Stimulated activated CD8-positive, alpha-beta memory T cell treated with anti-CD3 and anti-CD28 coated beads, Interleukin-12 subunit alpha, Interleukin-12 subunit beta, amount 100 ng/mL, for 1 hour (primary cell): Measurements from ENCODE around the gene SLC7A8.
"Not testable (repeated sequence)": the region's sequence is repeated elsewhere in the genome, so short reads cannot be mapped to it uniquely, and the experiment has no call there.

Source experiments
- DNase-seq: peaks from one replicate; pipeline ENCODE4 v3.0.0-alpha.2; 2020; ENCODE audit warnings: low read depth

The SLC7A8 gene

DNA sequence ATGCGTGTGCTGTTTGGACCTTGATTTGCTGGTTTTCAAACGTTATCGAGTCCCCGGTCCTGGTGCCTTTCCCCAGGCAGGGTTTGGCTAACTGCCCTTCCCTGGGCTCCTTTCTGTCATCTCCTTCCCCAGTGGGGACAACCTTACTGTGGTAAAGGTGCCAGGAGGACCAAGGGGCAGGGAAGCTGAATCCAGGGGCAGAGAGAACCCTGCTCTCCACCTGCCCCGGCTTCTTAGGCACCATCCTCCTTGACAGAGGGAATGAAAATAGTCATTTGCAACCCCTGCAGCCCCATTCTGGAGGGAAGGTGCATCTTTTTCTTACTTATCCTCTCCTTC, 69.4 kb downstream of the SLC7A8 start:
- DNase-seq: no peak

DNA sequence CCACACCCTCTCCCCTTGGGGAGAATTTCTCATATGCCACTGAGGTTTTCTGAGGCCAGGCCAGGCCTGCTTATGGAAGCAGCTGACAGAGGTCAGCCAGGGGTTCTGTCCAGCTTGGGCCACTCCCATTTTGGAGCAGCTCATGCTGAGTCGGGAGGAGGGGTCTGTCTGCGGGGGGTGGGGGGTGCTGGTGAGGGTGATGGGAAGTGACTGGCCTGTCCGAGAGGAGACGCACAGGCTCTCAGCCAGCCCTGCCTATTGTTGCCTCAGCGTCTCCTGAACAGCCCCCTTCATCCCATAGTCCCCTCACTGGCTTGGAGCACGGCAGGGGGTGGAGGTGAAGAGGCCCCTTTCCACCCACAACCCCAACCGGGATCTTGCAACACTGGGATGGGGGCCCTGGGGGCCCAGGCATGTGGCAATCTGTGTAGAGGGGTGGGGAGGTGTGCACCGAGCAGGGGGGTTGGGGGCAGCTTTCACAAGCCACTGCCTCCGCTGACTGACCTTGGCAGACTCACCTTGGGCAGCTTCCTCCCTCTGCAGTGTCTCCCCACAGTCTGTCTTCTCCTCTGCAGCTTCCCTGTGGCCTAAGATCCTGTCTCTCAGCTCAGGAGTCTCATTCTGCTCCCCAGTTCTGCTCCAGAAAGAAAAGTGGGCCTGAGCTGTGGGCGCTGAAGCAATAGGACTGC, 69.9 kb downstream of the SLC7A8 start:
- no peak for DNase-seq

GRCh38 chr14:23112359-23113178, 70.9 kb downstream of the SLC7A8 start:
- DNase-seq: no peak

- no peak for DNase-seq
Observed at GRCh38 chr14:23110579-23111365, 72.7 kb downstream of the SLC7A8 start.

- no peak for DNase-seq
Observed at GRCh38 chr14:23109769-23110168, 73.7 kb downstream of the SLC7A8 start.

DNA sequence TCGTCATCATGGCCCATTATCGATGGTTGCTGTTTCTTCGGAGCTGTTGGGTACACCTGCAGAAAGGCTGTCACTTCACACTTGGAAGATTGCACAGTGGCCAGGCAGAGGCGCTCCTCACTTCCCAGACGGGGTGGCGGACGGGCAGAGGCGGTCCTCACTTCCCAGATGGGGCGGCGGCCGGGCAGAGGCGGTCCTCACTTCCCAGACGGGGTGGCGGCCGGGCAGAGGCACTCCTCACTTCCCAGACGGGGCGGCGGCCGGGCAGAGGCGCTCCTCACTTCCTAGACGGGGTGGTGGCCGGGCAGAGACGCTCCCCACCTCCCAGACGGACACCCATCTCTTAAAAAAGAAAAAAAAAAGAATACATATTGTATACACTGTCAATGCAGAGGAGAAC, 75.3 kb downstream of the SLC7A8 start:
- DNase-seq: not testable (repeated sequence)

DNA sequence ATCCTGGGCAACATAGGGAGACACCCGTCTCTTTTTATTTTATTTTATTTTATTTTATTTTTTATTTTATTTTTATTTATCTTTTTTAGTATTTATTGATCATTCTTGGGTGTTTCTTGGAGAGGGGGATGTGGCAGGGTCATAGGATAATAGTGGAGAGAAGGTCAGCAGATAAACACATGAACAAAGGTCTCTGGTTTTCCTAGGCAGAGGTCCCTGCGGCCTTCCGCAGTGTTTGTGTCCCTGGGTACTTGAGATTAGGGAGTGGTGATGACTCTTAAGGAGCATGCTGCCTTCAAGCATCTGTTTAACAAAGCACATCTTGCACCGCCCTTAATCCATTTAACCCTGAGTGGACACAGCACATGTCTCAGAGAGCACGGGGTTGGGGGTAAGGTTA, 75.8 kb downstream of the SLC7A8 start:
- not testable (repeated sequence) for DNase-seq

DNA sequence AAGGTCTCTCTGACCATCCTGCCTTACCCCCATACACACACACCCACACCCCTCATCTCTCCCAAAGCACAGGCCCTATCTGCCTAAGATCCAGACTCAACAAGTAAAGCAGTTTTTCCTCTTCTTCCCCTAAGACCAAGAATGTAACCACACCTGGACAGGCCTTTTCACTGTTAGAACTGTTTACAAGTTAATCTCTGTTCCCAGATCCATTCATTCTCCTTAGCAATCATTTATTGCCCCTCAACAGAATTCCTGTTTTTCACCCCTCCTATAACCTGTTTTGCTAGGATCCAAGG, 76.8 kb downstream of the SLC7A8 start:
- no peak for DNase-seq

DNA sequence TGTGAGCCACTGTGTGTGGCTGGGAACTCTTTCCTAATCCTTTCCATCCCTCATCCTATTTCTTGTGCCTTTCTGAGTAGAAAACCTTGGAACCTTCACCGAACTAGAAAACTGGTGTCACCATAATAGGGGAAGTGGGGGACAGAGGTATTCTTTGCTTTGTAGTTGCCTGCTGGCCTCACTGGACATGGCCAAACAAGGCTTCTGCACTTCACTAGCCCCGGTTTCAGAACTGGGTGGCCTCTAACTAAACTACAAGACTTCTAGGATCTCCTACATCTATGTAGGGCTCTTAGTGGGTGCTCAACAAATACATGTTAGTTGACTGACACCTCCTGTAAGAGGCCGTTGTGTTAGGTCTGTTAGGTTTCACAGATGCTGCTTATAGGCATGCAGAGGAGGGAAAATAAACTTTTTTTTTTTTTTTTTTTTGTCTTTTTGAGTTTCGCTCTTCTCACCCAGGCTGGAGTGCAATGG, 78.1 kb downstream of the SLC7A8 start:
- DNase-seq: no peak

- DNase-seq: no peak
Observed at GRCh38 chr14:23104591-23105347, 78.7 kb downstream of the SLC7A8 start, which contains the start of gene CIROP. Gene CIROP (minus strand): TSS chr14:23104989. CDS start chr14:23104920, 69 bp downstream.

DNA sequence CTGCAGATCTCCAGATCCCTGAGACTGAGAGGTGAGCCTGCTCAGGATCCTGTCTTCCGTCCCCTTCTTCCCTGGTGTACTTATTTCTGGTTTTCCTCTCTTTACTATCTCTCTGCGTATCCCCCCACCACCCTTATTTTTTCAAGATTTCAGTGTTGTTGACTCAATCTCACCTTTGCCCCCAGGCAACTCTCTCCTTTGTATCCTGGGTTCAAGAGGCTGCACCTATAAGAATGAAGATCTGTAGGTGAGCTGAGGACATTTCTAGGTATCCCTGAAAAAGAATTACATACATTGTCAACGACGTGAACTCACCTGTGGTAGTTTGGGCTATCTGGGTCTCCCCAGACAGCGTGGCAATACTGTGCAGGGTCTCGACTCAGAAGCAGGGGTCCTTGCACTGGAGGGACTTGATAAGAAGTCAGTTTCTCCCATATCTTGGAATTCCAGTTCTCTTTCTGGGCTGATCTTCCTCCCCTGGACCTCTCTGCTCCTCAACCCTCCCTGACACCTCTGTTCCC, 79.3 kb downstream of the SLC7A8 start:
- DNase-seq: no peak

DNA sequence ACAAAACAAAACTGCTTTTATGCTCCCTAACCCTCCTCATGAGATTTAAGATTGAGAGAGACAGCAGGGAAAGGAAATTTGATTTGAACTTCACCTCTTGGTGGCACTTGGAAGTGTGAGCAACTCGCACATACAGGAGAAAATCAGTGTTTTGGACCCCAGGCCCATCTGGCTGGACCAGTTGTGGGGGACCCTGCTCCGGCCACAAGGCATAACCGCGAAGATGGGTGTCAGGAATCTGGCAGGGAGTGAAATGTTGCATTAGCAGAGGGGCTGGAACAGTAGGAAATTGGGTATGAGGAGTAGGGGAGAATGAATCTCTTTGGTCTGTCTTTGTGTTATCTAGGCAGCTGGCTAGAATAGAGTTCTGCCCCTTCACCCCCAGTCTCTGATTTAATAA, 79.9 kb downstream of the SLC7A8 start:
- DNase-seq: no peak

- no peak for DNase-seq
Observed at GRCh38 chr14:23102801-23103200, 80.7 kb downstream of the SLC7A8 start.

GRCh38 chr14:23101986-23102625, 81.4 kb downstream of the SLC7A8 start:
- no peak for DNase-seq

DNA sequence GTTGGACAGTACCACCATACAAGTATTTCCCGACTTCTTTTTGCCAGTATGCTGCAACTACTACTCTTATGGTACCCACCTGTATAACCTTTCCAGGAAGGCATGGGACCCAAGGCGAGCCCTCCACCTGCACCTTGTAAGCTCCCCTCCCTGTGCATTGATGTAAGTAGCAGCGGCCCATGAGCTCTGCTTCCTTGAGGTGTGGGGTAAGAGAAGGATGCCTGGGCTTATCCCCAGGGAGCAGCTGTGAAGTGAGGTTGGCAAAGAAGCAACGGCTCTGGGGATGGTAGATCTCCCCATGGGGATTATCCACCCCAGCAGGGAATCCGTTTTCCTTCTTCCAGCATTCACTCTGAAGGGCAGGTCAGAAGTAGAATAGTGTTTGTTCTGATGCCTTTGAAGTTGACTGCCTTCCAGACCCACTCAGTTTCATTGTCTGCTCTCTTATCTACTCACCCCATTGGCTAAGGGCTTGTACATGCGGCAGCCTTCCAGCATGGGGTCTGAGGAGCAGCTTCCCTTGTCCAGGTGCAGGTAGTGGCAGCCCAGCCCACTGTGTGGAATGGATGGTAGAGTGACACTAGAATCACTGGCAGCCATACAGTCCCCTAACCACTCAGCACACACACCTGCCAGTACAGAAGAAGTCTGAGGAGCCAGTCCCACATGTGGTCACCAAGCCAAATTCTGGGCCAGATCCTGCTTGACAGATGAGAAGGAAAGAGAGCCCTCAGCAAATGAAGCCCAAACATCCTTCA, 82.1 kb downstream of the SLC7A8 start:
- DNase-seq: no peak

GRCh38 chr14:23099212-23099861, 84.1 kb downstream of the SLC7A8 start:
- no peak for DNase-seq

- no peak for DNase-seq
Observed at GRCh38 chr14:23097786-23098185, 85.7 kb downstream of the SLC7A8 start.

GRCh38 chr14:23095196-23096108, 88.0 kb downstream of the SLC7A8 start, which contains the start of gene C14orf119:
Gene C14orf119 (plus strand): TSS chr14:23095505. CDS start chr14:23097659, 2,154 bp downstream.
- DNase-seq: peak; percentile 99
